GM18868 (cell line): ENCODE measurements around the gene NT5DC1.
A peak's percentile ranks its signal among the peaks of the same experiment; 100 is the strongest.
"Not testable (repeated sequence)": the region's sequence is repeated elsewhere in the genome, so short reads cannot be mapped to it uniquely, and the experiment has no call there.

Experiments
- ATAC-seq: cut with Tn5 transposase; IDR thresholded peaks from one replicate; pipeline ENCODE4 v1.9.1; 2021; ENCODE audit warnings: mild to moderate bottlenecking, moderate library complexity; ENCODE audit not compliant: unreplicated experiment

NT5DC1 gene

GRCh38 chr6:116268589-116269293 lies 168.1 kb downstream of the NT5DC1 start:
- peak; percentile 85 for ATAC-seq

- ATAC-seq = no peak
These were observed 170.6 kb downstream of the NT5DC1 start for GRCh38 chr6:116271149-116271708.

GRCh38 chr6:116277124-116277523 lies 176.5 kb downstream of the NT5DC1 start:
- no peak for ATAC-seq

GRCh38 chr6:116278481-116278829 lies 177.8 kb downstream of the NT5DC1 start:
- no peak for ATAC-seq

- no peak for ATAC-seq
These were observed 178.2 kb downstream of the NT5DC1 start for GRCh38 chr6:116278854-116279231.

- ATAC-seq = peak; percentile 94
These were observed 178.8 kb downstream of the NT5DC1 start, which contains the start of gene TSPYL1 for GRCh38 chr6:116279232-116280160. Gene TSPYL1 (minus strand): TSS chr6:116279930. CDS start chr6:116279830, 100 bp downstream.

GRCh38 chr6:116280161-116280932 lies 179.7 kb downstream of the NT5DC1 start:
- ATAC-seq = no peak

GRCh38 chr6:116280933-116281316 lies 180.3 kb downstream of the NT5DC1 start:
- ATAC-seq = no peak

- ATAC-seq = no peak
These were observed 182.0 kb downstream of the NT5DC1 start for GRCh38 chr6:116282698-116283097.

GRCh38 chr6:116283191-116283590 lies 182.5 kb downstream of the NT5DC1 start:
- ATAC-seq = no peak

GRCh38 chr6:116284984-116285383 lies 184.3 kb downstream of the NT5DC1 start:
- ATAC-seq = not testable (repeated sequence)

GRCh38 chr6:116286773-116287358 lies 186.2 kb downstream of the NT5DC1 start:
- no peak for ATAC-seq

- ATAC-seq = peak; percentile 62
These were observed 187.1 kb downstream of the NT5DC1 start for GRCh38 chr6:116287689-116288282.

- ATAC-seq = no peak
These were observed 189.2 kb downstream of the NT5DC1 start for GRCh38 chr6:116289876-116290275.

GRCh38 chr6:116290799-116291198 lies 190.1 kb downstream of the NT5DC1 start:
- no peak for ATAC-seq

- ATAC-seq = no peak
These were observed 191.2 kb downstream of the NT5DC1 start for GRCh38 chr6:116291701-116292396.

GRCh38 chr6:116292553-116292952 lies 191.9 kb downstream of the NT5DC1 start:
- no peak for ATAC-seq

- ATAC-seq = no peak
These were observed 197.6 kb downstream of the NT5DC1 start for GRCh38 chr6:116298273-116298672.

GRCh38 chr6:116298973-116299372 lies 198.3 kb downstream of the NT5DC1 start:
- ATAC-seq = no peak
